ENCODE data around the gene NT5C1A.

NT5C1A gene

DNA sequence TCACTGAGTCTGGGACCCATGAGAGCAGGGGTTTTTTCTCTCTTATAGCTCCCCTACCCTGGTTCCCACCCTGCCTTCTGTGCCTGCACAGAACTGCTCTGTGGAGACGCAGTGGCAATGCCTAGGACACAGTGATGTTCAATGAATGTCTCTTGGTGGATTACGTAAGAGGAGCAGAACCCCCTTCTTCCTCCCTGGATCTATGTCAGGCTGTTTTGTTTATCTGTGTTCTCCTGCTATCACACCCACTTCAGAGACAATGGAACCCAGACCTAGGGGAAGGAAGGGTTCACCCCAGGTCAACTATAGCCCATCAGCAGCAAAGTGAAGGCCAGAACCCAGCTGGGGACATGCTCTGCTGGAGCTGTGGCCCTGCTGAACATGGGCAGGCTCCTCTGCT lies 17.3 kb upstream of the NT5C1A start:
- DNase-seq, result no peak

DNA sequence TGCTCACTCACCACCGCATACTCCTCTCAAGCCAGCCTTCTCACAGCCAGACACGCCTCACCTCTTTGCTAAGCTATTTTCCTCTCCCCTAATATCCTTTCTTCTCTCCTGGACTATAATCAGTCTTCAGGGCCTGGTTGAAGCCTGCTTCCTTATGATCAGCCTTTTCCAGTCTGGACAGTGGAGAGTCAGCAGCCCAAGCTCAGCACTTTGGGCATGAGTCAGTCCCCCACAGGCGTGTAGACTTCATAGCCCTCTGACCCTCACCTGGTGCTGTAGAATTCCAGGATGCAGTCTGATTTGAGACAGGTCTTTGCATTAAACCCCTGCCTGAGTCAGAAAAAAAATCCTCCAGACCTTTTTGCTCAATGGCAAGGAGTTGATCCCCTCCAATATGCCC lies 16.8 kb upstream of the NT5C1A start:
- DNase-seq, result no peak

DNA sequence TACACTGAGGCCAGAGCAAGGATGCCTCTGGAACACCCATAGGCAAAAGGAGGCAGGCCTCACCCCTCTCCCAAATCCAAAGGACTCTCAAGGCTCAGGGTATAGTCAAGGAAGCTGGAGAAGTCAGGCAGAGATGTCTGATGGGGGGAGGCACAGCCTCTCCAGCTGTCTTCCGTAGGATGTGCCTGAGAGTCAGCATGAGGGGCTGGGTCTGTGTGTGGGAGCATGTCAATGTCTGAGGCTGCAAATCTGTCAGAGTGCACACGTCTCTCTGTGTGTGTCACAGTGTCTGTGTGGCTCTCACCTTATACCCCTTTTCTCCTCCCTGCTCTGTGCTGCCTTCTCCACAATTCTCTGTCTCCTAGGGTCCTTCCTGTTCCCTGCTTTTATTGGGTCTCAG lies 15.3 kb upstream of the NT5C1A start:
- DNase-seq, result no peak

DNA sequence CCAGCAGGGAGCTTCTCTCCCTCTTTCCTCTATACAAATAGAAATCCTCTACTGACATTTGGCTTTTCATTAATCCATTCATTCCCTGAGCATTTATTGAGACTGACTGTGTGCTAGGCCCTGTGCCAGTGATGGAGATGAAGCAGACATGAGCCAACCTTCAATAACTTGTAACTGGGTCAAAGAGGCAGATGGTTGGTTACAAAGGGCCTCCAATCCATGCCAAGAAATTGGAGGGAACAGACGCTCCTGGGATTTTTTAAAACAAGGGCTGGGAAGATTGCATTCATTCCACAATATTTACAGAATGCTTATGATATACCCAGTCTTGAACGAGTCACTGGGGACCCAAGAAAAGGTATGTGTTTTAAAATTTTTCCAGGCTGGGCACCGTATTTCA lies 13.2 kb upstream of the NT5C1A start:
- DNase-seq, result no peak

DNA sequence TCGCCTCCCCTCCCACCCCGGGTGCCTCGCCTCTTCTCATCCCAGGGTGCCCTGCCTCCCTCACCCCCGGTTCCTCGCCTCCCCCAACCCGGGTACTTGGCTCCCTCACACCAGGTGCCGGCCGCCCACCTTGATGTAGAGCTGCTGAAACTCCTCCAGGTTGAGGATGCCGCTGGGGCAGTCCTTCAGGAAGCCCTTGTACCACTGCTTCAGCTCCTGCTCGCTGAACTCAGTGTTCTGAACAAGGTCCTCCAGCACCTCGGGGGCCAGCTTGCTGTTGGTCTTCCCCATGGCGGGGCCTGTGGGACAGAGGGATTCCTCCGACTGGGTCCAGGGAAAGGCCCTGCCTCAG lies 12.4 kb upstream of the NT5C1A start:
- DNase-seq, result no peak

DNA sequence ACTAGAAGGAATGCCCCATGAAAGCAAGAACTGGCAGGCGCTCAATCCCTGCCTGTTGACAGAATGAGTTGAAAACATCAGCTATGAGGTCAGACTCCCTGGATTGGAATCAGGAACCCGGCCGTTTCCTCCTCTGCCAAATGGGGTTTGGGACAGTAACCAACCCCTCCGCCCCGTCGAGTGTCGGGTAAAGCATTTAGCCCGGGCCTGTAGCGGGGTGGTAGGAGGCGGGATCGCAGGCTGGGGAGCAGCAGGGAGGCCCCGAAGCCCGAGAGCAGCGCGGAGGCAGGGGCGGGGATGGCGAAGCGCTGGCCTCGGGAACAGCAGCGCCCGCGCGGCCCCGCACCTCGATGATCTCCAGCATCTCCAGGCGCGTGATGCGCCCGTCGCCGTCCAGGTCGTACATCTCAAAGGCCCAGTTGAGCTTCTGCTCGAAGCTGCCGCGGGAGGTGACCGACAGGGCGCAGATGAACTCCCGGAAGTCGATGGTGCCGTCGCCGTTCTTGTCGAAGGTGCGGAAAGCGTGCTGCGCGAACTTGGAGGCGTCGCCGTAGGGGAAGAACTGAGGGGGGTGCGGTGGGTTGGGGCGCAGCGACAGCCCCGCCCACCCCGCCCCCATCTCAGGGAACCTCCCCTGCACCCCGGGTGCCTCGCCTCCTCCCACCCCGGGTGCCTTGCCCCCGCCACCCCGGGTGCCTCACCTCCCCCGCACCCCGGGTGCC lies 11.8 kb upstream of the NT5C1A start:
- no peak for DNase-seq

DNA sequence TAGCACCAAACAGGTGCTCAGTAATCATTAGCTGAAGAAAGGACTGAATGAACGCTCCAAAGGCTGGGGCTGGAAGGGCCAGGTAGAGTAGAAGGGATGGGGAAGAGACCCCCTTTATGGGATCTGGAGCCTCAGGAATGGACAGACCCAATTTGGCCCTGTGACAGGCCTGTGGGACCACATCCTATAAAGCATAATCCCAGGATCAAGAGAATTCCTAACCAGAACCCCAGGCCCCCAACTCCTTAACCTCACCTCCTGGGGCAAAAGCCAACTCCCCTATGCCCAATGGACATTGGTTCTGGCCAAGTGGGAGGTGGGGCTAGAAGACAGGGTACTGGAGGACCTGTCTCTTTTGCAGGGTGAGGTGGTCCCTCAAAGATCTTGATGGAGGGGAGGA lies 10.1 kb upstream of the NT5C1A start:
- DNase-seq, result no peak

DNA sequence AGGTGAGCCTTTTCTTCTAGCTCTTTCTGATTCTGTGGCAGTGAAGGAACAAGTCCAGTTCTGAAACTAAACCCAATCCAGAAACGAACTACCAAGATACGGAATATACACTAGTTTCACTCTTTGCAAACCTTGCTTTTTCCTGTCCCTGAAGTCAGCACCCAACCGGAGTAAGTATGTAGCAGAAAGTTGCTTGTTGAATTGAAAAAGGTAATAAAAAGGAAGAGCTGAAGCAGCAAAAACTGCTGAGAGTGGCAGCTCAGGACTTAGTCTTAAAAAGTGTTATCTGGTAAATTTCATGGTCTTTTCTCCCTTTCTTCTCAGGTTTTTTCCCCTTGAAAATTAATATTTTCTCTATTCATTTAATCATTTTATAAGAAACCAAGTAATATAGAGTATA lies 9.4 kb upstream of the NT5C1A start:
- no peak for DNase-seq

DNA sequence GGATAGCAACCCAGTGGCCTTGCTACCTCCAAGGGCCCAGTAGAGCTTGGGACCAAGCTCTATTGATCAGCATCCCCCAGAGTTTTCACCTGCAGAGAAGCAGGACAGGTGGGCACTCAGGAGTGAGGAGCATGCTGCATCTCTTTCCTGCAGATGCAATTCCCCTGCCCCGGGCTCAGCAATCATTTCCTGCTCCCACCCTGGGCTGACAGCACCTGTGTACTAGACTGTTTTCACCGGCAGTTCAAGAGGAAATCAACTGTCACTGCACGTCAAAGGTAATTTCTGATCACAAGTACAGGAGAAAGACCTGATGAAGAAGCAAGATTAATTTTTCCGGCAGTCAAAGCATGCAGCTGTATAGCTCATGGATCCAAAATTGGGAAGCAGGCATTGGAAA lies 8.8 kb upstream of the NT5C1A start:
- no peak for DNase-seq

DNA sequence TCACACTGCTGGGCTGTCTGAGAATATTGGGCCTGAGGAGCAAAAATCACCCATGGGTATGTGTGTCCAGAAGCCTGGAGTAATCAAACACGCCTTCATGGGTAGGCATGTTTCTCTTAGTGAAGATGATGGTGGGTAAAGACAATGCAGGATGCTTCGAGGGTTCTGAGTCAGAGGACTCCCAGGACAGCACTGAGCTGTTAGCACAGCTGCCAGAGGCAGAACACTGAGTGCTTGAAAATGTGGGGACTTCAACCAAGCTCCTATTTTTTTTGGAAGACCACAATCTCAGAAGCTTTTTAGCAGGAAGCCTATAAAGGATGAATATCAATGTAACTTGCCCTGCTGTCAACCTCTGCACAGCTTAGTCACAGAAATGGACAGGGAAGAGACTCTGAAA lies 7.9 kb upstream of the NT5C1A start:
- no peak for DNase-seq

DNA sequence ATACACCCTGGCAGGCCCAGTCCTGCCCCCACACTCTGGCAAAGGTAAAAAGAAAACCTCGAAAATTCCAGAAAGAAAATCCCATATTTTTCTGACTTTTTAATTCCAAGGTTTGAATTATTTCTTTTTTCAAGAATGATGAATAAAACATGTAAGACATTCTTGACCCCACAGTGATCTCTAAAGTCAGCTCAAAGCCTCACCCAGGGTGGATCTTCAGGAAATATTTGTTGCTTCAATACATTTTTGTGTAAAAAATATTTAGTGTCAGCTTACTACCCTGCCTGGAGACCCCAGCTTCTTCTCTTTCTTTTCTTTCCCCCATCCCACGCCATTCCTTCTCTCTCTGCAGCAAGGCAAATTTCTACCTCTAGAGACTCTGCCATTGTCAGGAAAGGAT lies 7.0 kb upstream of the NT5C1A start:
- DNase-seq, result no peak

DNA sequence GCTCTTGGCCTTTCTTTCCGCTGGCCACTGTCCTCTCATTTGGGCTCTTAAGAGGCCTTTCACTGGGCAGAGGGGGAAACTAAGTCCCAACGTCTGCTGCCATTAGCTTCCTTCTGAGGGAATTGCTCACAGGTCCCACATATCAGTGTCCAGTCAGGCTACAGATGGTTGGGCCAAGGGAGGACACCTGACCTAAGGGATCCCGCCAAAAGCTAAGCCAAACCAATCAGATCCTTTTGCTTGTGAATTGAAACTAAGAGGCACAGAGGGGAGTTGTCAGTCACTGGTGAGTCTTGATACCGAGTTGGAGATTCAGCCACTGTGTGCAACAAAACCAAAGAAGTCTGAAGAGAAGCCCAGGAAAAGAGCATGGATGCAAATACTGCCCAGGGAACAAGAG lies 5.7 kb upstream of the NT5C1A start:
- DNase-seq, result no peak

DNA sequence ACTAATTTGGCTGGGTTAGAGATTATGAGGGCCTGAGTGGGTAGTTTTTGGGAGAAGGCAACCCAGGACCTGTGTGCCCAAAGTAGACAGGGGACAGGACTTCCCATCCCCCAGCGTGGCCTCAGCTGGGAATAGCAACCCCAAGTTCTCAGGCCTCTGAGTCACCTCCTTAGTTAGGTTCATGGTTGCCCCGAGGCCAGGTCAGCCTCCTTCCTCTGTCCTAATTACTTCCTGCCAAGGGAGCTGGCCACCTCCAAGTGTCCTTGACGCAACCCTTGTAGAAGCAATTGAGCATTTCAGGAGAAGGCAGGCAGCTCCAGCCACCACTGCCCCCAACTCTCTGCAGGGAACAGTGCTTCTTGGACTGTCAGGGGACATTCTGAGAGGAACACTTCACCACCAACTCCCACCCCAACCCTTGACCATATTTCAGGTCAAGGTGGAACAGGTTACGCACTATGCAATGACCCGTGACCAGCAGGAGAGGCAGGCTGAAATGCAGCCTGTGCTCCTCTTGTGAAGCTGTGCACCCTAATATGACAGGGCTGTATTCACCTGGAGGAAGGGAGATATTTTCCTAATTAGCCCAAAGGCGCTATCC lies 5.1 kb upstream of the NT5C1A start:
- no peak for DNase-seq

DNA sequence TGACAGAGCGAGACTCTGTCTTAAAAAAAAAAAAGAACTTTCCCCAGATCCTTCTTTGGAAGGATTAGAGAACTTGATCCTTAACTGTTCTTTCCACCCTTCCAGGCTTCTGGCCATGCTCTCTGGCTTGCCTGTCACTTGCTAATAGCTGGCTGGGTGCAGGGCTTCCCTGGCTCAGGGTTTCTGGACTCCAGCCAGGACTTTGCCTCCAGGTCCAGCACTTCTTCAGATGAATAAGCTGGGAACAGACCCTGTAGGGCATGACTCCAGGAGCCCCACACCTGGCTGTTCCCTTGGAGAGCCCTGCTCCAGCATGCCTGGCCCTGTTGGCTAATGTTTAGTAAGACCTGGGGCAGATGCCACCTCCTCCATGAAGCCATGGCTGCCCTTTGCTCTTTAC lies 3.3 kb upstream of the NT5C1A start:
- no peak for DNase-seq

DNA sequence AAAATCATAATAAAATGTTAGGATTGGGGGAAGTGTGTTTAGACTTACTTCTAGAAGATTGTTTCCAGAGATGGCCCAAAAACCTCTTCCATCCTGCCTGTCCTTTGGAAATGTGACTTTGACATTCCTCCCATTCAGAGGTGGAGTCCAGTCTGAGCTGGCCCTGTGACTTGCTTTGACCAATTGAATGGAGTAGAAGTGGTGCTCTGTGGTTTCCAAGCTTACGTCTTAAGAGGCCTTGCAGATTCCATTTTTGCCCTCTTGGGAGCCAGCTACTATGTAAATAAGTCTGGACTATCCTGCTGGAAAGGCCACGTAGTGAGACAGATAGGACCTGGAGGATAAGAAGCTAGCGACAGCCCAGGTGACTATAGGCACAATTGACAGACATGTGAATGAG lies 1.3 kb upstream of the NT5C1A start:
- no peak for DNase-seq

DNA sequence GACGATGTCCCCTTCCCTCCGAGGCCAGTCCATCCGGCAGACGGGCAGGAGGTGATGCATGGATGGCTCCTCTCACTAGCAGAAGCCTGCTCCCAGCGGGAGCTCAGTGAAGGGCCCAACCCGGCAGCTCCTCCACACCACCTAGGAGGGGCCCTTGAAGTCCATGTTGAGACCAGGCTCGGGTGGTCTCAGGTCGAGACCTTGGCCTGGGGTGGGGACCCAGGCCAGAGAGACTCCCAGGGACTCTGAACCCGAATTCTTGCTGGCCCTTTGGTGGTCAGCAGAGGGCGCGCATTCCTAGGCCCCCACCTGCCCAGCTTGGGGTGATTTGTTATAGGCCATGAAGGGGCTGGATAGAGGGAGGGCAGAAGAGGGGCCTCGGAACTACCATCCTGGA lies 642 bp upstream of the NT5C1A start:
- no peak for DNase-seq

DNA sequence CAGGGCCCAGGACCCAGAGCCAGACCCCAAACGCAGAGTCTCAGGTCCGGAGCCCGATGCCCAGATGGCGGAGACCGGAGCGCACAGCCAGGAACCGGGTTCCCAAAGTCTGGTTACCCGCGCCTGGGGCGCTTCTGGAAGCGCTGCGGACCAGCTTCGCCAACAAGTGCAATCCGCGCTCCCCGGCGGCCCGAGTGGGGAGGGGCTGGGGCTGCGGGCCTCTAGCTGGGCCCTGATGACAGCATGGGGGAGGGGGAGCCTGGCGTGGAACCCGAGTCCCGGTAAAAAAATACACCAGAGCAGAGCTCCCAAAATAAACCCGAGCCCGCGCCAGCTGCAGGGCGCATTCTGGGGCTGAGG lies 494 bp downstream of the NT5C1A start:
- peak in 1 of 2 donors; percentile 38 for DNase-seq

DNA sequence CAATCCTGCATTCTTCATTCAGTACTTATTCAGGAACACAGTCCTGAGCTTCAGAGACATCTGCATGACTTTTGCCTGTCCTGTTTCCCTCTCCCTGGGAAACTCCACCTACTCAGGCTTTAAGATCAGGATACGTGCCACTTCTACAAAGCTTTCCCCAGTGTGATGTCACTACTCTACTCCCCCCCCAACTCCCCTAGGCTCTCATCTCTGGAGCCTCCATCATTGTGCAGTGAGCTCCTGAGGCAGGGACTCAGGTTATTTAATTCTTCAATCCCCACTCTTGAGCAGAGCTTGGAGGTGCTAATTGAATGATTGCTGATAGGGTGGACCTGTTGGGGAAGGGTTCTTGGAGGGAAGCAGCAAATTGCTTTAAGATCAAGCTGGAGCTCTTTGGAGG lies 1.2 kb downstream of the NT5C1A start:
- no peak for DNase-seq

DNA sequence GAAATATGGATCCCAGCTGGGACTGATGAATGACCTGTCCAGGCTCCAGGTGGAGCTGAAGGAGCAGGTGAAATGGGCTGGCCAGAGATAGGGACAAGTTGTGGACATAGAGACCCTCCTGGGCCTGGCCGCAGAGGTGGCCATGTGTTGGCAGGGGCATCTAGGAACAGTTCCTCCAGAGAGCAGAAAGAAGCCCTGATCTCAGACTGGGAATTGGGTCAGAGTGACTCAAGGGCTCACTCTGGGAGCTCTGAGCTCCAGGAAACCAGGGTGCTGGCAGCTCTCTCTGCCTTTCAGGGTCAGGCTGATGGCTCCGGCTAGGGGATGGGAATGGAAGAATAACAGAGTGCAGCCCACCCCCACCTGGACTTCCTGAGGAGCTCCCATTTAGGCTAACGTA lies 3.0 kb downstream of the NT5C1A start:
- DNase-seq, result no peak

DNA sequence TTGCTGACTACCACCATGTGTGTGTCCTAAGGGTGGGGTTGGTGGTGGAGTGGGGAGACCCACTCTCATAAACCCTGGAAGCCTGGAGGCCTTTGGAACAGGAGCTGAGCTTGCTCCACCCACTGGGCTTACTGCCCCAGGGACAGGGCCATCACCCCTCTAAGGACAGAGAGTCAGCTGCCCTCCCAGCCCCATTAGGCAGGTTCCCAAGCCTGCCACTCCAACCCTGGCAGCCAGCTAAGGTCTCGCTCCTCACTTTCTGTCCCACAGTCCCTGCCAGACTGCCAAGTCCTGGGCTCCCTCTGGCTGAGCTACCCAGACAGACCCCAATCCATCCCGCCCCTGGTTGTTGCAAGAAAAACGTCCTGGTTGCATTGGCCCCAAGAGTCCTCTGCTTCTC lies 3.8 kb downstream of the NT5C1A start:
- no peak for DNase-seq

DNA sequence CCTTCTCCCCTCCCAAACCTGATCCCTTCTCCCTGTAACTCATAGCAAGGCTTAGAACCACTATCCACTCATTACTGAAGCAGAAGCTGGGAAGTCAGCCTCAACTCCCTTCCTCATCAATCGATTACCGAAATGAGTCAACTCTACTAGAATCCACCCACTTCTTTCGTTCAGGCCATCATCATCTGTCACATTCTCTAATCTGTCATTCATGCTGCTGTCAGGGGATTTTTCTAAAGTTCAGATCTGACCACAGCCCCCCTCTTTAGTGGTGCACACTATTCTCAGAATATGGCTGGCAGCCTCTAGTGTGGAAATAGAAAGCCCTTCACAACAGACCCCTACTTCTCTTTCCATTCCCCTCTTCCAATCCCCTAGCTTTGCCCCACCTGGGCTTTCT lies 5.1 kb downstream of the NT5C1A start:
- no peak for DNase-seq

DNA sequence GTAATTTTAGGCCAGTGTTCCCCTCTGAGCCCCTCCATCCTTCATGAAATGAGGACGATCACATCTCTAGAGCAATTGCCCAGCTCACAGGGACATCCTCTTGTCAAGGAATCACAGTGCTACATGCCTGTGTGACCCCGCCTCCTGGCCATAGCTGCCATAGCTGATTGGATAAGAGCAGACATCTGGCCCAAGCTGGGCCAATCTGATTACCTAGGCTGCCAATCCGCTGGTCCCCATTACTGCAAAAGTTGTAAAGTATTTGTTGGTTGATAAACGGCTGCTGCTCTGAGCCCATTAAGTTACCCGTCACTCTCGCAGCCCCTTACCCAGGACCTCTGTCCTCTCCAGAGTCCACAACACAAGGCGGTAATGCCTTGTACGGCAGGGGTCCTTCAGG lies 8.3 kb downstream of the NT5C1A start:
- DNase-seq, result no peak

DNA sequence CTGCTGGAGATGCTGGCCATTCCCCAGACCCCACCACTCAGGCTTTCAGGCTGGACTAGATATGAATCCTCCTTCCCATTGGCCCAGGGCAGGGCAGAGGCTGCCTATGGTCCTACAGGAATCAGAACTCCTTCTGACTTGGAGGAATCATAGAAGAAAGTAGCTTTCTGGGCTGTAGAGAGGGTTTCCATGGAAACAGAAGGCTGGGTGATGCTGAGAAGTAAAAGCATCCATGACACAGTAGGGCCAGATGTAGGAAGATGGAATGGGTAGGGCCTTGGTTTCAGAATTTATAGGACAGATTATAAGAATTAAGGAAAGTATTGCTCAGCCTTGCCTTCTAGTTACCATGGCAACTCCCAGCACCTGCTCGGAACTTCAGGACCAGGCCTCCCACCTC lies 9.0 kb downstream of the NT5C1A start:
- DNase-seq, result no peak

DNA sequence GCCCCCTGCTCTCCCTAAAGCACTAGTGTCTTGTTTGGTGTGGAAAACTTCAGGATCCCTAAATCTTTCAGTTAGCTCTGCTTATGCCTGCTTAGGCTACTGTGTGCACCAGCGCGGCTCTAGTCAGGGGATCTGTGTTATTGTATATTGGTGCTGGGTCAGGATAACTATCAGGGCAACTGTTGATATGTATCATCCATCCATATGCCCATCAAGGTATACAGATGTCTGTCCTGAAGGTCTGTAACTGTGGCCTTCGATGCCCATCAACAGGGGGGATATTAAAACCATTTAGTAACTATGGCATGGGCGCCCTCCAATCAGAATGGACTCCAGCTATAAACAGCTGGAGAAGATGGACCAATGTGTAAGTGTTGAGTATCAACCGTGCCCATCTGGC lies 12.4 kb downstream of the NT5C1A start:
- no peak for DNase-seq

DNA sequence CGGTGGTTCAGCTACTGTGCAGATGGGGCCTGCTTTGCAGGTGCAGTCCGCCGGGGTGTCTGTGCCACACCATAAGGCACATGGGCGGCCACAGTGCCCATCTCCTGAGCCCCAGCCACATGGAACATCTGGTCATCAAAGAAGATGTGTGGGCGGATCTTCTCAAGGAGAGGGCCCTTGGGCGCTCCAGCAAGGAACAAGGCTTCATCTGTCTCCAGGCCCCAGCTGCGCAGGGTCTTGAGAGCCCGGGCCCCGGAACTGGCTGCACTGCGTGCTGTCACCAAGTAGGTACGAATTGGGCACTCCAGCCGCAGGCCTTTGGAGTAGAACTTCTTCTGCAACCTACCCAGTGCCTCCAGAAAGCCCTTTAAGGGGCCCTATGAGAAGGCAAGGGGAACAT lies 12.8 kb downstream of the NT5C1A start:
- no peak for DNase-seq

Measured in hippocampal formation (tissue), 2 donors.